Fibroblast of the aortic adventitia (primary cell): ENCODE data around the gene WDR1. TPM values are rescaled to one million over a fixed set of nuclear protein-coding genes. Genes with fewer than 3 reads are reported as not detected.

Experiments
- DNase-seq: peaks from one replicate; pipeline ENCODE4 v3.0.0-alpha.2; 2010; ENCODE audit warnings: low read depth
- H3K4me3 ChIP-seq: 2 replicates; pipeline ENCODE4 v1.5.1; 2011; ENCODE audit warnings: low read depth, mild to moderate bottlenecking, control low read depth, low read length, moderate library complexity
- total RNA-seq: library from RNA; depleted of rRNA; stranded (reverse); fragments of >200 nt; gene quantifications from 2 replicates; pipeline ENCODE4 v1.2.3, GENCODE V29; 2012; ENCODE audit warnings: low replicate concordance
- TF ChIP-seq, protein P1 (sequence below): IDR thresholded peaks from 2 replicates; pipeline ENCODE4 v1.5.1; 2011; ENCODE audit warnings: mild to moderate bottlenecking, low read length, control low read depth, inconsistent platforms; ENCODE audit not compliant: insufficient read depth

The WDR1 gene
- total RNA-seq, 1 donor, result 228 TPM

DNA sequence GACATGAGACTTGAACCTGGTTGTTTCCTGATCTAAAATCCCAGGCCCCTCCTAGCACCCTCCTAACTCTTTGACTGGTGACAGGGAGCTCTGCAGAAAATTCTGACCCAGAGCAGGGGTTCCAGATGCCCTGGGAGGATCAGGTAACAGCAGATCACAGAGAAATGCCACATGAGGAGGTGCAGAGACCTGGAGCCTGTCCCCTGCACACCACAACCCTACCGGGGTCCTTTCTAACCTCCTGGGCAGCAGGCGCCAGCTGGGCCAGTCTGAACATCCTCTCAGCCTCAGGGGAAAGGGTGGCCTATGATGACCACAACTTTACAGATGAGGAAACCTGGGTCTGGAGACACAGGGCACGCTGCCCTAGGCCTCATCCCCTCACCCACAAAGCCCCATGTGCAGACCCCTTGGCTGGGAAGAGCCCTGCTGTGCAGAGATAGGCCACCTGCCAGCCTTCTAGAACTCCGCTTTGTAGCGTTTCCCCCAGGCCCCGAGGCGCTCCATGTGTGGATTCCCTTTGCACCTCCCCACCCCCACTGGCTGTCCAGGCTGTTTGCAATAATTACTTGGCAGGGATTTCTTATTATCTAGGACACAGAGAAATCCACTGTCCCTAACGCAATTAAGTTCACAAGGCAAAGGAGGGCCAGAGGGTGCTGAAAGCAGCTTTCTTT lies 36.5 kb downstream of the WDR1 start:
- H3K4me3 ChIP-seq, result no peak overlapping the region
- TF ChIP-seq, protein P1, sequence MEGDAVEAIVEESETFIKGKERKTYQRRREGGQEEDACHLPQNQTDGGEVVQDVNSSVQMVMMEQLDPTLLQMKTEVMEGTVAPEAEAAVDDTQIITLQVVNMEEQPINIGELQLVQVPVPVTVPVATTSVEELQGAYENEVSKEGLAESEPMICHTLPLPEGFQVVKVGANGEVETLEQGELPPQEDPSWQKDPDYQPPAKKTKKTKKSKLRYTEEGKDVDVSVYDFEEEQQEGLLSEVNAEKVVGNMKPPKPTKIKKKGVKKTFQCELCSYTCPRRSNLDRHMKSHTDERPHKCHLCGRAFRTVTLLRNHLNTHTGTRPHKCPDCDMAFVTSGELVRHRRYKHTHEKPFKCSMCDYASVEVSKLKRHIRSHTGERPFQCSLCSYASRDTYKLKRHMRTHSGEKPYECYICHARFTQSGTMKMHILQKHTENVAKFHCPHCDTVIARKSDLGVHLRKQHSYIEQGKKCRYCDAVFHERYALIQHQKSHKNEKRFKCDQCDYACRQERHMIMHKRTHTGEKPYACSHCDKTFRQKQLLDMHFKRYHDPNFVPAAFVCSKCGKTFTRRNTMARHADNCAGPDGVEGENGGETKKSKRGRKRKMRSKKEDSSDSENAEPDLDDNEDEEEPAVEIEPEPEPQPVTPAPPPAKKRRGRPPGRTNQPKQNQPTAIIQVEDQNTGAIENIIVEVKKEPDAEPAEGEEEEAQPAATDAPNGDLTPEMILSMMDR, result no peak
- no peak for DNase-seq

DNA sequence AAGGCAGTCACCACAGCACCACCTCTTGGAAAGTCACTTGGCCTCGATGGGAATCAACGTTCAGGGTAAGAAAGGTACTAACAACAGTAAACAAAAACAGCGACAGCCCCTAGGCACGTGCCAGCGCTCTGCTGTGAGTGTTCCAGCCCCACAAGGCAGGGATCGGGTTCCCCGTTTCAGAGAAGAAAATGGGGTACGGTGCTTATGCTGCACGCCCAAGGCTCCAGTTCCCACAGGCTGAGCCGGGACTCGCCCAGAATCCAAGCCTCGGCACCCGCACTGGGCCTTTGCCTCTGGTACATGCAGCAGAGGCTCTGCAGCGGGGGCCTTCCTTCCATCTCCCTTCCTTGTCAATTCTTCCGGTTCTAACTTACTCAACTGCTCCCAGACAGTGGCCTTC lies 37.3 kb downstream of the WDR1 start:
- H3K4me3 ChIP-seq, result no peak overlapping the region
- TF ChIP-seq, protein P1, result no peak
- no peak for DNase-seq

- no peak for DNase-seq
- no peak overlapping the region for H3K4me3 ChIP-seq
- TF ChIP-seq, protein P1, result no peak
Measured at GRCh38 chr4:10078481-10079233, 37.9 kb downstream of the WDR1 start.

- DNase-seq, result no peak
- no peak overlapping the region for H3K4me3 ChIP-seq
- TF ChIP-seq, protein P1, result no peak
Measured at GRCh38 chr4:10077483-10078335, 38.9 kb downstream of the WDR1 start.

GRCh38 chr4:10077076-10077475 lies 39.5 kb downstream of the WDR1 start:
- no peak for DNase-seq
- H3K4me3 ChIP-seq, result no peak overlapping the region
- TF ChIP-seq, protein P1, result no peak

GRCh38 chr4:10075953-10076391 lies 40.6 kb downstream of the WDR1 start:
- DNase-seq, result no peak

More at GRCh38 chr4:10075953-10076391, 40.6 kb downstream of the WDR1 start:
- H3K4me3 ChIP-seq, result no peak overlapping the region
- TF ChIP-seq, protein P1, result no peak
